NCI-H460 (cell line): Measurements from ENCODE around the gene TM4SF5. TPM values are rescaled to one million over a fixed set of nuclear protein-coding genes. Genes with fewer than 3 reads are reported as not detected.

Source experiments
- DNase-seq: peaks from one replicate; pipeline ENCODE4 v3.0.0-alpha.2; 2016; ENCODE audit warnings: low read depth; ENCODE audit errors: extremely low read depth
- total RNA-seq: library from RNA; depleted of rRNA; stranded (reverse); fragments of >200 nt; shearing (Covaris generic); gene quantifications from 2 replicates; pipeline ENCODE4 v1.2.3, GENCODE V29; 2014

The TM4SF5 gene
- total RNA-seq, 1 experiment from 2014 or later = not detected

DNA sequence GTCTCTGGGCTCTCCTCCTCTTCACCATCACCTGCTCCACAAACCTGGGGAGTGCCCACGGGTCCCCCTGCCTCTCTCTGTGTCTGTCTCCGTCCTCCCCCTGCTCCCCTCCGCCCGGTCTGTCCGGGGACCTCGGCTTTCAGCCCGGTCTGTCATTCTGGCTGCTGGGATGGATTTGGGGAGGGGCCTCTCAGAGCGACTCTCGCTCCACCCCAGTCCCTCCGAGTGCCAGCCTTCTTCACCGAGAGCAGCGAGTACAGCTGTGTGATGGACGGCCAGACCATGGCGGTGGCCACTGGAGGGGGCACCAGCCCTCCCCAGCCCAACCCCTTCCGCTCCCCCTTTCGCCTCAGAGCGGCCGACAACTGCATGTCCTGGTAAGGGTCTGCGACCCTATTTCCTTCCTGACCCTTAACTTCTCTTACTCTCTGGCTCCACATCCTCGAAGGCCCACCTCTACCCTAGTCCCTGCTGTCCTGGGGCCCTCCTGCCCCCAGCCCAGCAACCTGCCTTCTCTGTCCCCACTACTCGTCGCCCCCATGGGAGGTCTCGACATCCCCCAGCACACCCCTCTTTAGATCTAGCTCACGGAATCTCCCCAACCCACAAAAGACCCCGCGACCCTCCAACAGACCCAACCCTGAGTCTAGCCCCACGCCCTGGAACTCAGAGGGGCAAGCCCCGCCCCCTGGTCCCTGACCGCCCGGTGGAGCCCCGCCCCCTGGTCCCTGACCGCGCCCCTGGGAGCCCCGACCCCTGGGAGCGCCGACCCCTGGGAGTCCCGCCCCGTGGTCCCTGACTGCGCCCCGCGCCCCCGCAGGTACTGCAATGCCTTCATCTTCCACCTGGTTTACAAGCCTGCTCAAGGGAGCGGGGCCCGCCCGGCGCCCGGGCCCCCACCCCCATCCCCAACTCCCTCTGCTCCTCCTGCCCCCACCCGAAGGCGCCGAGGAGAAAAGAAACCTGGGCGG, 26.4 kb upstream of the TM4SF5 start:
- DNase-seq = no peak

DNA sequence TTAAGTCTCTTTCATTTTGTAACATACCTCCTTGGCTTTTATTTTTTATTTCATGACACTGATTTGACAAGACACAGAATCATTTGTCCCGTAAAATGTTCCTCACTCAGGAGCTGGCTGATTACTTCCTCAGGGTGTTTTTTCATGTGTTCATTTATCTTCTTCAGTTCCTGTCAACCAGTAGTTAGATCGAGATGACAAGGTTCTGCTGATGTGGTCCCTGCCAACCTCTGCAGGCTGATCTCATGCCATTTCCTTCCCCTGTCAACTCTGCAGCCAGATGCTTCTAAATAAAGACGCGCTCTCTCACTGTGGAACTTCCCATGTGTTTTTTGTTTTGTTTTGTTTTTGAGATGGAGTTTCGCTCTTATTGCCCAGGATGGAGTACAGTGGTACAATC, 23.8 kb upstream of the TM4SF5 start:
- DNase-seq = no peak

DNA sequence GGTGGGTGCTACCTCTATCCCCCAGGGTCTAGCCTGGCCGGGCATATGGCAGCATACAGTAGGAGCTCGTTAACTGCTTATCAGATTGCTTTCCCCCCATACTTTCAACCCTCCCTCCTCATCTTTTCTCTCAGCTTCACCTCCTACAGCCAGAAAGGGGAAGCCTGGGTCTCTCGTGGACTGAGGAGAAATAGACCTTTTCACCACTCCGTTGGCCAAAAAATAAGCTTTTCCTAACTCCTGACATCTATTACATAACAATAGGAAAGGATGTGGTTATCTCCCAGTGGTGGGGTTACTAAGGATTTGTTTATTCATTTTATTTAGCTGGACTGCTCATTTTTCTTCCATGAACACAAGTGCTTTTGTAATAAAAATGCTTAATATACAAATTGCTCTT, 23.0 kb upstream of the TM4SF5 start:
- DNase-seq = no peak

DNA sequence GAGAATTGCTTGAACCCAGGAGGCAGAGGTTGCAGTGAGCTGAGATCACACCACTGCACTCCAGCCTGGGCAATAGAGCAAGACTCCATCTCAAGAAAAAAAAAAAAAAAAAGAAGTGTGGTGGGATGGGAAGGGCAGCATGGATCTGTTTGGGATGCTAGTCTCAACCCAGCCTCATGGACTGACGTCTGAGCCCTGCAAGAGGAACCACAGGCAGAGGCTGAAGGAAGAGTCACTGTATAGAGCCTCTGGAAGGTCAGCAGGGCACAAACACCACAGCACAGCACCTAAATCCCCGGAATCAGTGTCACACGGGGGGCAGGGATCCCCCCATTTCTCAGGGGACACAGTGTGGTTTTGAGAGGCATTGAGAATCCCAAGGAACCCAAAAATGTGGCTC, 21.1 kb upstream of the TM4SF5 start:
- DNase-seq = no peak

DNA sequence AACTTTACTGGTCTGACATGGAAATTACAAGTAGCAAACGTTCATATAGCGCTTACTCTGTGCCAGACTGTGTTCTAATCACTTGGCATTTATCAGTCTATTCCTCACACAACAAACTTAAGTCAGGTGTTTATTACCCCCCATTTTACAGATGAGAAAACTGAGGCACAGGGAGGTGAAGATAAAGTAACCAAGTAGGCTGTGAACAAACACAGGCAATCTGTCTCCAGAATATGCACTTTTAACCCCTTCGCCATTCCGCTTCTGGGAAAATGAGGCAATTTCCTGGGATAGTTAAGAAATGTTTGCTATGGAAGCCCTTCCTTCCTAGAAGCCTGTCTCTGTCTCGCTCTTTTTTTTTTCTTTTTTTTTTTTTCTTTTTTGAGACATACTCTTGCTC, 19.8 kb upstream of the TM4SF5 start:
- no peak for DNase-seq

DNA sequence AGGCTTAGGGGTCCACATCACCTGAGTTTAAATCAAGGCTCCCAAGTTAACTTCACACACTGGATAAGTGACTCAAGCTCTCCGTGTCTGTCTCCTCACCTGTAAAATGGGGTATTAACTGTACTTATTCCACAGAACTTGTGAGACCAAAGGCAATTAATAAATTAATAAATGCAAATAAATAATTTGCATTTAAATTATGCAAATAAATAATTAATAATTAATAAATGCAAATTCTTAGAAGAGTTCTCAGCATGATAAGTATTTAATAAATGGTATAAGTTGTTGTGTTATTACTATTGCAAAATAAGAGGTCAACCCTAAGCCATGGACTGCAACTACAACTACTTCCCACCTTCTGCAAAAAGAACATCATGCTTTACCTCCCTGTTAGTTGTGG, 18.3 kb upstream of the TM4SF5 start:
- no peak for DNase-seq

DNA sequence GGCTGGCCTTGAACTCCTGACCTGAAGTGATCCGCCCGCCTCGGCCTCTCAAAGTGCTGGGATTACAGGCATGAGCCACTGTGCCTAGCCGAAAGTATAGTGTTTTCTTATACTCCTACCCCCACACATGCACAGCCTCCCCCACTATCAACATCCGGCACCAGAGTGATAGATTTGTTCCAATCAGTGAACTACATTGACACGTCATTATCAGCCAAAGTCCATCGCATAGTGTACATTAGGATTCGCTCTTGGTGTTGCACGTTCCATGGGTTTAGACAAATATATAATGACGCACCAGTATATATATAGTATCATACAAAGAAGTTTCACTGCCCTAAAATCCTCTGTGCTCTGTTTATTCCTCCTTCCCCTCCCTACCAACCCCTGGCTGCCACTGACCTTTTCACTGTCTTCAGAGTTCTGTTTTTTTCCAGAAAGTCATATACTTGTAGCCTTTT, 11.9 kb upstream of the TM4SF5 start:
- peak; percentile 18 for DNase-seq

DNA sequence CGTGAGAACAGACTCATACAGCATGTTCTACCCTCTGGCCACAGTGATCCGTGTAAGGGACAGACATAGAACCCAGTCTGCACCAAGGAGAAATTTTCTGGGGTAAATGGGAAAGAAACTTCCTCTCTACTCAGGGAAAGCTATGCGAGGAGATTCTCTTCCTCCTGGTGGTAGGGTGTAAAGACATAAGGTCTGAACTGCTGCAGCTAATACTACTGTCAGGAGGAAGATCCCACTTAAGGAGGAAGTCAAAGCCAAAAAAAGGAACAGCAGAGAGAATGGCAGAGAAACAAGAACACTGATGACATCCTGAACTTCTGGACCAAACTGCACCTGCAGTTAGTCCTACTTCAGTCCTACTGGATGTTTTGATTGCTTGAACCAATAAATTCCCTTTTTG, 7.1 kb upstream of the TM4SF5 start:
- no peak for DNase-seq

DNA sequence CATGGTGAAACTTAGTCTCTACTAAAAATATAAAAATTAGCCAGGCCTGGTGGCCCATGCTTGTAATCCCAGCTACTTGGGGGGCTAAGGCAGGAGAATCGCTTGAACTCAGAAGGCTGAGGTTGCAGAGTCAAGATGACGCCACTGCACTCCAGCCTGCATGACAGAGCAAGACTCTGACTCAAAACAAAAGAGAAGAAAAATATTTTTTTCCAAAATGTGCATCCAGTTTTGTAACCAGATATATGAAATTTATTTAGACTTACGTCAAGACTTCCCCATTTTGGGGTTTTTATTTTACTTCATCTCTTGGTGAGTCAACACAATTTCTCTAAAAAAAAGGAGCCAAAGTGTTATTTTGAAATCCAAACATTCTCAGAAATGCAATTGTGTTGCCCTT, 5.5 kb upstream of the TM4SF5 start:
- no peak for DNase-seq

DNA sequence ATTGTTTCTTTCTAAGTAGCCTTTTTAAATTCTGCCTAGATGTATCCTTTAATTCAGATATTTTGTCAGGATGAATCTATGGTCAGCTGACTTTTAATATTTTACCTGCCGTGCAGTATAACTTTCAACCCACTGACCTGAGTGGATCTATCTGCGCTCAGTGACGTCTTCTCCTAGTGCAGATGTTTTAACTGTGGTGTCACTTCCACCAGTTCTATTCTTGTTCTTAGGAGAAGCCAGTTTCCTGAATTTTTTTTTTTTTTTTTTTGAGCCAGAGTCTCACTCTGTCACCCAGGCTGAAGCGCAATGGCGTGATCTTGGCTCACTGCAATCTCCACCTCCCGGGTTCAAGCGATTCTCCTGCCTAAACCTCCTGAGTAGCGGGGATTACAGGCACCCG, 5.0 kb upstream of the TM4SF5 start:
- no peak for DNase-seq

DNA sequence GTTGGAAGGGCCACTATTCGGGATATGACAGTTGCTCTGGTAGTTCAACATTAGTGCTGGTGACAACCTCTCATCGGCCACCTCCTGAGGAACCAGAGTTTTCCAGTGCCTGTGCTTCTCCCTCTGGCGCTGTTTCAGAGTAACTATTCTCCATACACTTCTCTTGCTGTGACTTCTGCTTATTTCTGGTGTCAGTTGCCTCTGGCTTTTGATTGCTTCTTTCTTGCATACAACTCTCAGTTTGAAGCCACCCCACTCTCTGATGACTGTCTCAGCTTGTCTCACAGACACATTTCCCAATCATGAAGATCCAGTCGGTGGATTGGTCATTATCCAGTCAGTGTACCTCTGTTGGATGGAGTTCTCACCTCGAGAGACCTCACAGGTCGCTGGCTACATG, 3.4 kb upstream of the TM4SF5 start:
- DNase-seq = no peak

DNA sequence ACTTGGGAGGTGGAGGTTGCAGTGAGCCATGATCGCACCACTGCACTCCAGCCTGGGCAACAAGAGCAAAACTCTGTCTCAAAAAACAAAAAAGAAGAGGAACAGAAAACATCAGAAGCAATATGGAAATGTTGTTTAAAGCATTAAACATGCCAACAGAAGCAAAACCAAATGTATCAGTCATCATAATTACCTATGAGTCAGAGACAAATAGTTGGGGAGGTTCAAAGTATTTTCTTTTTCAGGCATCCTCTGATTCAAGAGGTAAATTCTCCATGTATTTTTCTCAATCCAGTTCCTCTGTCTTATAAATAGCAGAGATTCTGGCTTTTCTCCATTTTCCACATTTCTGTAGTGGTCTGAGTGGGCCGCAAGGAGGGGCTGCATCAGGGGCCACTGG, 2.1 kb upstream of the TM4SF5 start:
- DNase-seq = no peak

DNA sequence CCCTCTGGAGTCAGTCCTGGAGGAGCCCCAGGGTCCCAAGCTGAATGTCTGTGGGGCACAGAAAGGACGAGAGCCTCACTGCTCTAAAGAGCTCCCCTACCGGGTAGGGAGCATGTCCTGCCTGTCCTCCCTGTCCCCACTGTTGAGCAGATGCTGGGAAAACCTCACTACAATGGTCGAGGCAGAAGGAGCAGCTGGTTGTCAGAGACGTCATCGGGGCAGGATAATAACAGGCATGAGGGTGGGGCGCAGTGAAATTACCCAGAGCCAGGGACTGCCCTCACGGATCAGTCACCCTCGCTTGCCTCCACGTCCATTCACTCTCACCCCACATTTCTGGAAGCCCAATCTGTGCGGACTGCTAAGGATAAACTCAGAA, 538 bp downstream of the TM4SF5 start:
- DNase-seq = no peak

DNA sequence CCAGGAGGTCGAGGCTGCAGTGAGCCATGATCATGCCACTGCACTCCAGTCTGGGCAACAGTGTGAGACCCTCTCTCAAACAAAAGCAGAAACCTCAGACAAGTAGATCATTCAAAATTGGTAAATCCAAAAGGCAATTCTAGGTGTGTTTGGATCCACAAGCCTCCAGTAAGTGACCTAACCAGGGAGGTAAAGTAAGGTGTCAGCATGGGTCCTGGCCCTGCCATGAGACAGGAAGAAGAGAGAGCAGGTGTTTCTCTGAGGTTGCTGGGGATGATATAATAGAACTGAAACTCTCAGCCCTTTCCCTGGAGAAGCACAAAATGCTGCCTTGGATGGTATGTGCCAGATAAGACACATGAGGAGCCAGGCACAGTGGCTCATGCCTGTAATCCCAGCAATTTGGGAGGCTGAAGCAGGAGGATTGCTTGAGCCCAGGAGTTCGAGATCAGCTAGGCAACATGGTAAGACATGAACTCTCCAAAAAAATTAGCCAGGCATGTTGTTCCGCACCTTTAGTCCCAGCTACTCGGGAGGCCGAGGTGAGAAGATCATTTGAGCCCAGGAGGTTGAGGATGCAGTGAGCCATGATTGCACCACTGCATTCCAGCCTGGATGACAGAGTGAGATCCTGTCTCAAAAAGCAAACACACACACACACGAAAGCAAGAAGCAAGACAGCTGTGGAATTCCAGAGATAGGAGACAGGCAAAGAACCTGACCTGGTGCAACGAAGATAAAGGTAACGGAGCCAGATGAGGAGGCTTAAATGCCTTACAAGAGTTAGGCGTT, 6.5 kb downstream of the TM4SF5 start:
- no peak for DNase-seq

DNA sequence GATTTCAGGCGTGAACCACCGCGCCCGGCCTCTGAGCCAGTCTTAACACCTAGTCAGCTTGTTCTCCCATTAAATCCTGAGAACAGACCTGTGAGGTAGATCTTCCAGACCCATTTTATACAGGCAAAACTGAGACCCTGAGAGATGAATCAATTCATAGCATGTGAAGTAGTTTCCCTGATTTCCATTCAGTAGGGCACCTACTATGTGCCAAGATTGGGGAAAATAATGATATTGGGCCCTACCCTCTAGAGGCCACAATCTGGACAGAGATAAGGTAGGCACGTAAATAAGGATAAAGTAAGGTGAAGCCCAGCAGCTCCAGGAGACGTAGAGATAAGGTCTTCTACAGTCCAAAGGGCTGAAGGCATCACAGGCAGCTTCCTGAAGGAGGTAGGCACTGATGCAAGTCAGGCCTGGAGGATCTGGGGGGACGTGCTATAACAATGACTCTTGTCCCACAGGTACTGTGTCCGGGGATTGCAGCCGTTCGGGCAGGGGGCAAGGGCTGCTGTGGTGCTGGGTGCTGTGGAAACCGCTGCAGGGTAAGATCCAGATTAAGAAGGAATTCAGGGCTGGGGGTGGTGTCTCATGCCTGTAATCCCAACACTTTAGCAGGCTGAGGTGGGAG, 8.8 kb downstream of the TM4SF5 start:
- no peak for DNase-seq

DNA sequence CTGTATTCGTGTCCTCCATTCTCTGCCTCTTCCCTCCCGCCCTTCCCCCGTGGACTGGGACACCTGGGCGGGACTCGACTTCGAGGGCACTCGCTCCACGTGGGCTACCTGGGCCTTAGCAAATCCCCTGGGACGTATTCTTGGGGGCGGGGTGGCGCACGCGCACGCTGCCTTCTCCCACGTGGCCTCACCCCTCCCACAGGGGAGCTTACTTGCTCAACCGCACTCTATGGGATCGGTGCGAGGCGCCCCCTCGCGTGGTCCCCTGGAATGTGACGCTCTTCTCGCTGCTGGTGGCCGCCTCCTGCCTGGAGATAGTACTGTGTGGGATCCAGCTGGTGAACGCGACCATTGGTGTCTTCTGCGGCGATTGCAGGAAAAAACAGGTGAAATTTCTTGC, 11.0 kb downstream of the TM4SF5 start:
- no peak for DNase-seq

DNA sequence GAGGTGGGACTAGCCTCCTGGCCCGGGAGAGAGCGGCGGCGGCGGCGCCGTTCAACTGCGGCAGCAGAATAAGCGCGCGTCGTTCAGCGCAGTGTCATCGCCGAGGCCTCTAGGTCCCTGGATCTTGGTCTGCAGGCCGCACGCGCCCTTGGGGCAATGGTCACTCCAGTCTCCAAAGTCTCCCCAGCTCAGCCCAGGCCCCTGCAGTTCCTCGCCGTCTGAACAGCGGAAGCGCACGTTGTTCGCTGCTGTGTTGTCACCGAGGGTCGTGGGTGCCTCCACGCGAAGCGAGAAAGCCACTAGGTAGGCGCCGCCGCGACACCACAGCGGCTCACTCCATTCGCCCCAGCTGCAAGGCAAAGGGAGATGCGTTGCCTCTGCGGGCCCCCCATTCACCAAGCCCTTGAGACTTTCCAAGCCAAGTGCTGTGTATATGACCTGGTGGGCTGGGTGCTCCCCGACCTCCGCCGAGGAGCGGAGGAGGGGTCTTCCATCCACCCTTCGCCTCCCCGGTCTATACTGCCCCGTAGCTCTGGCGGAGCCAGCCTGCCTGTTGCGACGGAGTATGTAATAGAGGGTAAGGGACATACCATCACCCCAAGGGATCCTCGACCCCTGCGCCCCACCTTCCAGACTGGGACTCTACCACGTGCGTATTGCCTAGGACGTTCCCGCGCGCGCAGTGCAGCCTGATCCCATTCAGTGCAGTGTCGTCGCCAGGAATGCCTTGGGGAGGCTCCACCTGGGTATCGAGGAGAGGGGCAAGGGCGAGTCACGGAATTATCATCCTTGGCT, 13.8 kb downstream of the TM4SF5 start:
- no peak for DNase-seq

DNA sequence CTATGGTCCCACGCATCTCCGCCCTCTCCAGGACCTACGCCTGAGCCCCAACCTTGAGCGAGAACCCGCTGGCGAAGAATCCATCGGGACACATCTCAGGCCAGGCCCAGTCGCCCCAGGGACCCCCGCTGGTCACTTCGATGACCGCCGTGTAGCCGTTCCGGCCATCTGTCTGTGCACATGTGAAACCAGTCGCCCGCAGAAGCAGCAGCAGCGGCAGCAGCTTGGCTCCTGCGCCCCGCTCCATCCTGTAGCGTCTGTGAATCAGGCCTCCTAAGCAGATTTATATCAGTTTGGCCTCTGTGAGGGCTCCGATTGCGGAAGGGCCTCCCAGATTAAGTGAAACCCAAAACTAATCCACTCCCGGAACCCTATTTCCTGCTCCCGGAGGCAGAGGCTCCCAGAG, 14.4 kb downstream of the TM4SF5 start, which contains the start of gene VMO1:
TSS of gene VMO1 (minus strand) at position 259 of the 406 bp plus-strand sequence. CDS start at position 247, 12 bp downstream.
- no peak for DNase-seq

DNA sequence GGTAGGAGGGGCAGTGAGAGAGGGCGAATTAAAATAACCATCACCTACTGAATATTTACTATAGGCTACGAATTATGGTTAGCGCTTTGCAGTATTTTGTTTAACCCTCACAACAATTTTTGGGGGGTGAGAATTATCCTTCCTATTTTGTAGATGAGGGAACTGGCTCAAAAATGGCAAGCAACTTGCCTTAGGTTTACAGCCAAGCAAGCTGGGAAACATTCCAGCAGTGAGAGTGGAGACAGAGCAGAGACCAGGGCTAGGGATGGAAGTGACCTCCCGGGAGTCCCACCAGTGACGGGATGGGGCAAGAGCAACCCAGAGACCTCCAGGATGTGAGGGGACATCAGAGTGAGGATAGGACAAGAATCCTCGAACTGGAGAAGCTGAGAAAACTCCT, 14.8 kb downstream of the TM4SF5 start:
- DNase-seq = no peak

DNA sequence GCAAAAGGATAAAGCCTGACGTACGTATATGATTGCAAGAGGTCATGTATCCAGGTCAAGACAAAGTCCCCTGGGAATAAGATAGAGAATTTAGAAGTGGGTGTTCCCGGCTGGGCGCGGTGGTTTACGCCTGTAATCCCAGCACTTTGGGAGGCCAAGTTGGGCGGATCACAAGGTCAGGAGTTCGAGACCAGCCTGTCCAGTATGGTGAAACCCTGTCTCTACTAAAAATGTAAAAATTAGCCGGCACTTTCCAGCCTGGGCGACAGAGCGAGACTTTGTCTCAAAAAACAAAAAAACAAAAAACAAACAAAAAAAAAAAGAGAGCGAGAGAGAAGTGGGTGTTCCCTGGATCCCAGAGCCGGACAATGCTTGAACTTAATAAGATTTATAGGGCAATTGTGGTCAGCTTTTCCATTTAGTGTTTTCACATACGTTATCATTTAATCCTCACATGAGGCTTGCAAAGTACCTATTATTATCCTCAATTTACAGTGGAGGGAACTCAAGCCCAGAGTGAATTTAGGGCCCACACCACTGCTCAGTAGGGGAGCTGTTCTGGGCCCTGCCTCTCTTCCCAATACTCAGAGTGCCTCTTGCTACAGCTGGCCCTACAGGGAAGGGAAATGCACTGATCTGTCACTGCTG, 16.6 kb downstream of the TM4SF5 start:
- DNase-seq = no peak
